Loucy (cell line): ENCODE results near the gene BPIFB2.

Experiments used
- EZH2phosphoT487 ChIP-seq: fragments of 200-600 bp; IDR thresholded peaks from 2 replicates; pipeline ENCODE4 v1.6.1; 2018; ENCODE audit warnings: antibody characterized with exemption, mild to moderate bottlenecking, moderate library complexity, borderline replicate concordance
- TF ChIP-seq, protein P1 (sequence below): fragments of 200-600 bp; sonication (generic); conservative IDR thresholded peaks from 2 replicates; pipeline ENCODE4 v1.5.1; 2014; ENCODE audit warnings: mild to moderate bottlenecking, antibody characterized with exemption, low read length

DNA sequence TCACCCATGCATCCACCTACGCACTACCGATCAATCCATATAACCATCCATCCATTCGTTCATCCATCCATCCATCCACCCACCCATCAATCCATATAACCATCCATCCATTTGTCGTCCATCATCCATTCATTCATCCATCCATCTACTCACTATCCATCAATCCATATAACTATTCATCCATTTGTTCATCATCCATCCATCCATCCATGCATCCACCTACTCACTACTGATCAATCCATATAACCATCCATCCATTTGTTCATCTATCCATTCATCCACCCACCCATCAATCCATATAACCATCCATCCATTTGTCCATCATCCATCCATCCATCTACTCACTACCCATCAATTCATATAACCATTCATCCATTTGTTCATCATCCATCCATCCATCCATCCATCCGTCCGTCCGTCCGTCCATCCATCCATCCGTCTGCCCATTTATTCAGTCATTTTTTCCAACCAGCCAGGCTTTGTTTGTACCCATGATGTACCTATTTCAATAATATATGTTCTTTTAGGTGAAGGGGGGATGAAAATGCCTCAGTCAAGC is 17.9 kb downstream of the BPIFB2 start:
- TF ChIP-seq, protein P1, sequence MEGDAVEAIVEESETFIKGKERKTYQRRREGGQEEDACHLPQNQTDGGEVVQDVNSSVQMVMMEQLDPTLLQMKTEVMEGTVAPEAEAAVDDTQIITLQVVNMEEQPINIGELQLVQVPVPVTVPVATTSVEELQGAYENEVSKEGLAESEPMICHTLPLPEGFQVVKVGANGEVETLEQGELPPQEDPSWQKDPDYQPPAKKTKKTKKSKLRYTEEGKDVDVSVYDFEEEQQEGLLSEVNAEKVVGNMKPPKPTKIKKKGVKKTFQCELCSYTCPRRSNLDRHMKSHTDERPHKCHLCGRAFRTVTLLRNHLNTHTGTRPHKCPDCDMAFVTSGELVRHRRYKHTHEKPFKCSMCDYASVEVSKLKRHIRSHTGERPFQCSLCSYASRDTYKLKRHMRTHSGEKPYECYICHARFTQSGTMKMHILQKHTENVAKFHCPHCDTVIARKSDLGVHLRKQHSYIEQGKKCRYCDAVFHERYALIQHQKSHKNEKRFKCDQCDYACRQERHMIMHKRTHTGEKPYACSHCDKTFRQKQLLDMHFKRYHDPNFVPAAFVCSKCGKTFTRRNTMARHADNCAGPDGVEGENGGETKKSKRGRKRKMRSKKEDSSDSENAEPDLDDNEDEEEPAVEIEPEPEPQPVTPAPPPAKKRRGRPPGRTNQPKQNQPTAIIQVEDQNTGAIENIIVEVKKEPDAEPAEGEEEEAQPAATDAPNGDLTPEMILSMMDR: no peak
- TF ChIP-seq EZH2phosphoT487: no peak
